Breast epithelium (tissue), 4 donors: ENCODE measurements around the gene TES. TPM values are rescaled to one million over a fixed set of nuclear protein-coding genes. Genes with fewer than 3 reads are reported as not detected.

Experiments used
- DNase-seq, 2 donors: peaks; one replicate each; pipeline ENCODE4 v3.0.0-alpha.2; 2019; ENCODE audit warnings: low spot score in 2 of 2
- H3K27ac ChIP-seq, 2 donors: fragments of 200-600 bp; sonication (generic) in 1 of 2; one replicate each; pipeline ENCODE4 v1.5.1; 2016 to 2019; ENCODE audit warnings: mild to moderate bottlenecking in 1 of 2
- H3K27me3 ChIP-seq, 2 donors: fragments of 200-600 bp; sonication (generic) in 1 of 2; one replicate each; pipeline versions ENCODE4 v1.5.1 to v1.6.0; 2017 to 2019; ENCODE audit warnings: control low read depth in 1 of 2, mild to moderate bottlenecking in 1 of 2
- H3K36me3 ChIP-seq: fragments of 200-600 bp; one replicate; pipeline ENCODE4 v1.5.1; 2019
- H3K4me1 ChIP-seq, 2 donors: fragments of 200-600 bp; sonication (generic); one replicate each; pipeline ENCODE4 v1.5.1; 2016 to 2019; ENCODE audit warnings: control low read depth in 1 of 2
- H3K4me3 ChIP-seq, 3 donors: fragments of 200-600 bp; sonication (generic); 1 replicate in 2 of 3; 2 replicates in 1 of 3; pipeline ENCODE4 v1.5.1; 2016 to 2019; ENCODE audit warnings: mild to moderate bottlenecking in 3 of 3, moderate library complexity in 2 of 3
- H3K9me3 ChIP-seq, 2 donors: fragments of 200-600 bp; sonication (generic) in 1 of 2; one replicate each; pipeline ENCODE4 v1.5.1; 2016 to 2019; ENCODE audit warnings: control low read depth in 1 of 2
- CTCF ChIP-seq, 3 donors: fragments of 450-650 bp; IDR thresholded peaks; one replicate each; pipeline ENCODE4 v1.5.1; 2016 to 2017; ENCODE audit warnings: antibody characterized with exemption in 3 of 3, mild to moderate bottlenecking in 3 of 3, moderate library complexity in 3 of 3
- POLR2A ChIP-seq: fragments of 450-650 bp; IDR thresholded peaks from one replicate; pipeline ENCODE4 v1.6.1; 2016; ENCODE audit warnings: antibody characterized with exemption, mild to moderate bottlenecking, moderate library complexity
- POLR2AphosphoS5 ChIP-seq, 3 donors: sonication (generic); formaldehyde crosslinking; IDR thresholded peaks; one replicate each; pipeline ENCODE4 v1.6.1; 2017; ENCODE audit warnings: antibody characterized with exemption in 3 of 3
- intact Hi-C: fragments of 100-400 bp; cut with DNase I; formaldehyde crosslinking; loops from one replicate; pipeline ENCODE4 v1.15.1; 2023; ENCODE audit warnings: low total_unique reads
- total RNA-seq, 3 donors: library from RNA; depleted of rRNA; stranded (reverse); fragments of >200 nt; gene quantifications; one replicate each; pipeline ENCODE4 v1.1.0, GENCODE V29; 2016

Gene TES
- total RNA-seq, 3 donors from 2014 or later, result 29.0 to 146 (median 88.5) TPM

GRCh38 chr7:116306409-116307048 lies 96.2 kb downstream of the TES start:
- no peak overlapping the region for H3K4me3 ChIP-seq
- H3K4me1 ChIP-seq, result no peaks in the 10 kb centered on the region
- TF ChIP-seq POLR2AphosphoS5 (IDR thresholded peaks at IDR 0.05) (no peak), CTCF (IDR thresholded peaks at IDR 0.05) (no peak), POLR2A (no peak)
- no peak overlapping the region for H3K27ac ChIP-seq
- intact Hi-C loops, result no loop called here
- no peaks in the 10 kb centered on the region for H3K27me3 ChIP-seq
- DNase-seq, result no peak
- H3K36me3 ChIP-seq, result no peaks in the 10 kb centered on the region
- no peaks in the 10 kb centered on the region for H3K9me3 ChIP-seq

- intact Hi-C loops, result no loop called here
- H3K36me3 ChIP-seq, result no peaks in the 10 kb centered on the region
- no peaks in the 10 kb centered on the region for H3K4me1 ChIP-seq
- no peaks in the 10 kb centered on the region for H3K27me3 ChIP-seq
- H3K9me3 ChIP-seq, result no peaks in the 10 kb centered on the region
- TF ChIP-seq POLR2A (no peak), POLR2AphosphoS5 (IDR thresholded peaks at IDR 0.05) (no peak), CTCF (IDR thresholded peaks at IDR 0.05) (no peak)
- no peak for DNase-seq
- H3K27ac ChIP-seq, result no peak overlapping the region
- H3K4me3 ChIP-seq, result no peak overlapping the region
Observed at GRCh38 chr7:116307253-116307652, 96.9 kb downstream of the TES start.

Other genes with a start within 250 kb of the TES start
- gene TFEC, start 179.8 kb upstream of the TES start, total RNA-seq, result 10 to 100 TPM in 1 of 3 donors, 1 to 10 TPM in 2; 5.6 to 19.0 (median 7.2) TPM